ENCODE results near the gene GRIK4.

Gene GRIK4

DNA sequence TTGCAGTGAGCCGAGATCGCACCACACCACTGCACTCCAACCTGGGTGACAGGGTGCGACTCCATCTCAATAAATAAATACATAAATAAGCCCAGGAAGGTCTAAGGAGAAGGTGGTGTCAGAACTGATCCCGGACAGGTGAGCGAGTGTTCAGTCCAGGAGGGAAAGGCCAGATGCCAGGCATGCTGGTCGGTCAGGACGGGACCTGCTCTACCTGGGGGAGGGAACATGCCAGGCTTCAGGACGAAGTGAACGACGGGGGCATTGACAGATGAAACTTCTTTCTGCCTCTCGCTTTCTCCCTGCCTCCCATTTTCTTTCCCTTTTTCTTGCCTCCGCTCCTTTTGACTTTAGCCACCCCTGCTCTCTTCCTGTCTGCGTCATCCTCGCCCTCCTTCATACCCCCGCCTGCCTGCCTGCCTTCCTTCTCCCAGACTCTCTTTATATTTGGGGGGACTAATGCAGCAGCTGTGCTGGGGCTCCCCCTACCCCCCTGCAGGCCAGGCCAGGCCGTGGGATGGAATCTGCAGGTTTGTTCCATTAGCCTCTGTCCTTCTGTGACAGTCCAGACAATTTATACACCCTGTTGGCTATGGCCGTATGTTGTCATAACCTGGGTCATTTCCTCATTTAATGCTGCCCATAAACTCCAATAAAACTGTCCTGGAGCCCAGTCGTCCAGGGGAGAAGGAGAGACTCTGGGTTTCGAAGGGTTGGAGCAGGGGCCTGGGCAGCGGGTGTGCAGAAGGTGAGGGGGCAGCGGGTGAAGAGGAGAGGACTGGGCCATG, 303.2 kb downstream of the GRIK4 start:
- Histone ChIP-seq H3K4me1 (ENCODE audit: insufficient read depth, insufficient read length) (peaks cover 3% of the 10 kb centered on the region), H3K9me3 (ENCODE audit: insufficient read depth, low read length) (no peaks in the 10 kb centered on the region), H3K9ac (ENCODE audit: insufficient read length, low read depth) (no peak overlapping the region), H3K27me3 (ENCODE audit: insufficient read depth, insufficient read length) (no peaks in the 10 kb centered on the region), H3K4me3 (ENCODE audit: insufficient read length, low read depth) (no peak overlapping the region), H3K36me3 (ENCODE audit: insufficient read depth, insufficient read length, low read length) (no peaks in the 10 kb centered on the region)
- TF ChIP-seq SUZ12 (IDR thresholded peaks at IDR 0.05; ENCODE audit: extremely low read depth, insufficient read depth, insufficient read length) (no peak), ZNF274 (IDR thresholded peaks at IDR 0.05; ENCODE audit: low read depth, low read length) (no peak), YY1 (IDR thresholded peaks at IDR 0.05; ENCODE audit: insufficient read depth, insufficient read length) (no peak)
- no peak for DNase-seq (ENCODE audit: low read depth, low spot score)

DNA sequence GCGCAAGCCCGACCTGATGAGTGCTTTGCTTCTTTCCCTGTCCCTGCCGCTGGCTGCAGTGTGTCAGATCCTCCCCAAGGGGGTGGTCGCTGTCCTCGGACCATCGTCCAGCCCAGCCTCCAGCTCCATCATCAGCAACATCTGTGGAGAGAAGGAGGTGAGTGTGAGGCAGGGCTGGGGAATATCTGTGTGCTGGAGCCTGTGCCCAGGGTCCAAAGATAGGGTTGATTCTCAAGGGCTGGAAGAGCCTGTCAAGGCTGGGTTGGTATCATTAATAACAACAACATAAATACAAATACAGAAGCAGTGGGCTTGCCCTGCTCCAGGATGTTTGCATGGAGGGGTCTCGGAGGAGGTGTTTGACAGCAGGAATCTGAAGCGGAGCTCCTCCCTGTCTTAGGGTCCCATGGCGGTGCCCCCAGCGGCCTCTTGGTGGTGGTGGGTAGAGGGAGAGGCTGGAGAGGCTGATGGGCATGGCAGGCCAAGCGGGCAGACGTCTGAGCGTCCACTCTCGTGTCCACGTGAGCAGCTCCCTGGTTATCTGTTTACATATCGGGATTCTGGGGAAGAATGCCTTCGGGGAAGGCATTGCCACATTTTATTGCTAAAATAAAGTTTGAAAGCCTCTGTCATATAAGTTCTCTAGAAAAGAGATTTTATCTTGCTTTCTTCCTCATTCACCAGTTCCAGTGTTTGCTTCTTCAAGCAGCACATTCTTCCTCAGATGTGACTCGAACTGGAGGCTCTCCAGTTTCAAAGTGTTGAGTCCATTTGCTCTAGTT, 304.0 kb downstream of the GRIK4 start:
- Histone ChIP-seq H3K4me1 (ENCODE audit: insufficient read depth, insufficient read length) (peaks cover 3% of the 10 kb centered on the region), H3K9me3 (ENCODE audit: insufficient read depth, low read length) (no peaks in the 10 kb centered on the region), H3K4me3 (ENCODE audit: insufficient read length, low read depth) (no peak overlapping the region), H3K36me3 (ENCODE audit: insufficient read depth, insufficient read length, low read length) (no peaks in the 10 kb centered on the region), H3K27me3 (ENCODE audit: insufficient read depth, insufficient read length) (no peaks in the 10 kb centered on the region), H3K9ac (ENCODE audit: insufficient read length, low read depth) (no peak overlapping the region)
- no peak for DNase-seq (ENCODE audit: low read depth, low spot score)
- TF ChIP-seq YY1 (IDR thresholded peaks at IDR 0.05; ENCODE audit: insufficient read depth, insufficient read length) (no peak), ZNF274 (IDR thresholded peaks at IDR 0.05; ENCODE audit: low read depth, low read length) (no peak), SUZ12 (IDR thresholded peaks at IDR 0.05; ENCODE audit: extremely low read depth, insufficient read depth, insufficient read length) (no peak)

DNA sequence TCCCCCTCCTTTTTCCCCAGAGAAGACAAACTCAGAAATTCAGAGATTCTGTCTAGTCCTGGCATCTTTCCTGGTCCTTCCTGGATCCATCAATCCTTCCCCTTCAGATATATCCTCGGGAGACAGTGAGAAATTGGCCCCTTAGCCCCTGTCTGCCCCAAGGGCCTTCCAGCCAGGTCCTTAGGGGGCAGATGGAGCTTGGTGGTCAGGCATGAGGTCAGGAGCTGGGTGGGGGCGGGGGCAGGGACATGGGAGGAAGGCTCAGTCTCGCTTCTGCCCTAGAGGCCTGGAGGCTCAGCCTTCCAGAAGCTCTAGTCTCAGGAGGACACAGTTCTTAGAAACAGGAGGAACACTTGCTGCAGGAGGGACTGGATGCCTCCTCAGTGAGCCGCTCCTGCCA, 304.6 kb downstream of the GRIK4 start:
- no peaks in the 10 kb centered on the region for H3K36me3 ChIP-seq (ENCODE audit: insufficient read depth, insufficient read length, low read length)
- no peaks in the 10 kb centered on the region for H3K27me3 ChIP-seq (ENCODE audit: insufficient read depth, insufficient read length)
- no peak overlapping the region for H3K9ac ChIP-seq (ENCODE audit: insufficient read length, low read depth)
- H3K9me3 ChIP-seq (ENCODE audit: insufficient read depth, low read length) = no peaks in the 10 kb centered on the region
- no peak overlapping the region for H3K4me3 ChIP-seq (ENCODE audit: insufficient read length, low read depth)
- no peak for DNase-seq (ENCODE audit: low read depth, low spot score)
- H3K4me1 ChIP-seq (ENCODE audit: insufficient read depth, insufficient read length) = peaks cover 3% of the 10 kb centered on the region
- TF ChIP-seq YY1 (IDR thresholded peaks at IDR 0.05; ENCODE audit: insufficient read depth, insufficient read length) (no peak), SUZ12 (IDR thresholded peaks at IDR 0.05; ENCODE audit: extremely low read depth, insufficient read depth, insufficient read length) (no peak), ZNF274 (IDR thresholded peaks at IDR 0.05; ENCODE audit: low read depth, low read length) (no peak)

DNA sequence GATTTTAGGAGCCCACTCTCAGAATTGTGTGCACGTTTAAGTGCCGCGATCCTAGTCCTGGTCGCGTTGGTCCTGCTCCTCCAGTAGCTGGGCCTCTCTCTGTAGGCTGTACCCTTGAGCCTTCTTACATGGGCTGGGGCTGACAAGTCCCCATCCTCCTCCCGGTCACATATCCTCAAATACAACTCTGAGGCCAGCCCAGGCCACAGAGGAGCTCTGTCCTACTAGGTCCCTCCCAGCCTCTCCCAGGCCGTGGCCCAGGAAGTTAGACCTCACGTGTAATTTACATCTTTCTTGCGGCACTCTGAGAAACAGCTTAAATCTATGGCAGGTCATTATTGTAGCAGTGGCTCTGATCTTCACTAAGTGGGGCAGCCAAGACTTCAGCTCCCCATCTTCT, 305.2 kb downstream of the GRIK4 start:
- Histone ChIP-seq H3K4me3 (ENCODE audit: insufficient read length, low read depth) (no peak overlapping the region), H3K9me3 (ENCODE audit: insufficient read depth, low read length) (no peaks in the 10 kb centered on the region), H3K4me1 (ENCODE audit: insufficient read depth, insufficient read length) (peaks cover 3% of the 10 kb centered on the region), H3K36me3 (ENCODE audit: insufficient read depth, insufficient read length, low read length) (no peaks in the 10 kb centered on the region), H3K9ac (ENCODE audit: insufficient read length, low read depth) (no peak overlapping the region), H3K27me3 (ENCODE audit: insufficient read depth, insufficient read length) (no peaks in the 10 kb centered on the region)
- DNase-seq (ENCODE audit: low read depth, low spot score) = no peak
- TF ChIP-seq SUZ12 (IDR thresholded peaks at IDR 0.05; ENCODE audit: extremely low read depth, insufficient read depth, insufficient read length) (no peak), YY1 (IDR thresholded peaks at IDR 0.05; ENCODE audit: insufficient read depth, insufficient read length) (no peak), ZNF274 (IDR thresholded peaks at IDR 0.05; ENCODE audit: low read depth, low read length) (no peak)

DNA sequence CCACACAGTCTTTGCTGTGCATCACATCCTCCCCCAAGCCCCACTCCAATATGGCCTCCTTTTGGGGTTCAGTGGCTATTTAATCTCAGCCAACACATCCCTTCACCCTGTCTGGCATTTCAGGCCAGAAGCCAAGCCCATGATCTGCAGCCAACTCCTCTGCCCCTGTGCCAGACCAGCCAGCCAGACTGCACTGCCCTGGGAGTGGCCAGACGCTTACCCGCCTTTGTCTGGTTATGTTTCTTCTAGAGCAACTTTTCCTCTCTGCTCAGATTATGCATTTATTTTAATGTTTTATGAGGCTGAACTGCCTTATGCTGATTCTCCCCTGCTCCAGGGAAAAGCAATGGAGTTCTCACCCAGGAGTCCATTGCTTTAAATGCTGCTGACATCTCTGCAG, 305.6 kb downstream of the GRIK4 start:
- Histone ChIP-seq H3K36me3 (ENCODE audit: insufficient read depth, insufficient read length, low read length) (no peaks in the 10 kb centered on the region), H3K4me3 (ENCODE audit: insufficient read length, low read depth) (no peak overlapping the region), H3K27me3 (ENCODE audit: insufficient read depth, insufficient read length) (no peaks in the 10 kb centered on the region), H3K9ac (ENCODE audit: insufficient read length, low read depth) (no peak overlapping the region), H3K4me1 (ENCODE audit: insufficient read depth, insufficient read length) (peaks cover 3% of the 10 kb centered on the region), H3K9me3 (ENCODE audit: insufficient read depth, low read length) (no peaks in the 10 kb centered on the region)
- DNase-seq (ENCODE audit: low read depth, low spot score) = no peak
- TF ChIP-seq SUZ12 (IDR thresholded peaks at IDR 0.05; ENCODE audit: extremely low read depth, insufficient read depth, insufficient read length) (no peak), ZNF274 (IDR thresholded peaks at IDR 0.05; ENCODE audit: low read depth, low read length) (no peak), YY1 (IDR thresholded peaks at IDR 0.05; ENCODE audit: insufficient read depth, insufficient read length) (no peak)

DNA sequence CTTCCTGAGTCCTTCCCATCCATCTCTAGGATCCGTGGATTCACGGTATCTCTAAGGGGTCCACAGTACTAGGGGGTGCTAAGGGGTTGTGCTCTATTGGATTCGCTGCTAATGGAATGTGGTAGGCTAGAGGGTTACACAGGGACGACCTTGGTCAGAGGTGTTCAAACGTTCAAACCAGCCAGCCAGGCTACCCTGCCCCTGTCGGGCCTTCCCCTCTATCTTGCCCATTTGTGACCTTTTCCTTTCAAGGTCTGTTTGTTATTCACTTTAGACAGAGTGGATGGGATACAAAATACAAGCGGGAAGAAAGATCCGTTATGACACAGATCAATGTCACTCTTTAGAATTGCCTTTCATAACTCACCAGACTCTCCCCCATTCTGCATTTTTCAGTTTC, 306.5 kb downstream of the GRIK4 start:
- H3K9ac ChIP-seq (ENCODE audit: insufficient read length, low read depth) = no peak overlapping the region
- H3K4me3 ChIP-seq (ENCODE audit: insufficient read length, low read depth) = no peak overlapping the region
- H3K27me3 ChIP-seq (ENCODE audit: insufficient read depth, insufficient read length) = no peaks in the 10 kb centered on the region
- TF ChIP-seq SUZ12 (IDR thresholded peaks at IDR 0.05; ENCODE audit: extremely low read depth, insufficient read depth, insufficient read length) (no peak), ZNF274 (IDR thresholded peaks at IDR 0.05; ENCODE audit: low read depth, low read length) (no peak), YY1 (IDR thresholded peaks at IDR 0.05; ENCODE audit: insufficient read depth, insufficient read length) (no peak)
- H3K9me3 ChIP-seq (ENCODE audit: insufficient read depth, low read length) = no peaks in the 10 kb centered on the region
- DNase-seq (ENCODE audit: low read depth, low spot score) = no peak
- H3K4me1 ChIP-seq (ENCODE audit: insufficient read depth, insufficient read length) = peaks cover 3% of the 10 kb centered on the region
- no peaks in the 10 kb centered on the region for H3K36me3 ChIP-seq (ENCODE audit: insufficient read depth, insufficient read length, low read length)

DNA sequence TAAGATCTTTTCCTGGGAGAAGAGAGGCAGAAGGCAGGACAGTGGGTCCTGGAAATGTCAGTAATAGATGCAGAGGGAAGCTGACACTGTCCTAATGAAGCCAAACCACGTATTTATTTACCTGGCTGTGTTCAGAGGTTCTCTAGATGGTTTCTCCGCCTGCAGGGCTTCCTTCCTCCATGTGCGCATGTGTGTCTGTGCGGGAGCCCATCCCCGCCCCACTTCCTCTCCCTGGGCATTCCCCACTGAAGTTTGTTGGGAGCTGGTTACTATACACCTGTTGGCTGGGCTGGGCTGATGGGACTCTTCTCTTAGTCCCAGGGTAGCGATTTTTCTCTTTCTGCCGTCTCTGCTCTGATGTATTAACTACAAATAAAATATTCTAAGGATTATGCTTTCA, 307.5 kb downstream of the GRIK4 start:
- Histone ChIP-seq H3K9me3 (ENCODE audit: insufficient read depth, low read length) (no peaks in the 10 kb centered on the region), H3K27me3 (ENCODE audit: insufficient read depth, insufficient read length) (no peaks in the 10 kb centered on the region), H3K4me3 (ENCODE audit: insufficient read length, low read depth) (no peak overlapping the region), H3K36me3 (ENCODE audit: insufficient read depth, insufficient read length, low read length) (no peaks in the 10 kb centered on the region), H3K4me1 (ENCODE audit: insufficient read depth, insufficient read length) (peaks cover 3% of the 10 kb centered on the region), H3K9ac (ENCODE audit: insufficient read length, low read depth) (no peak overlapping the region)
- DNase-seq (ENCODE audit: low read depth, low spot score) = no peak
- TF ChIP-seq ZNF274 (IDR thresholded peaks at IDR 0.05; ENCODE audit: low read depth, low read length) (no peak), SUZ12 (IDR thresholded peaks at IDR 0.05; ENCODE audit: extremely low read depth, insufficient read depth, insufficient read length) (no peak), YY1 (IDR thresholded peaks at IDR 0.05; ENCODE audit: insufficient read depth, insufficient read length) (no peak)

All from NT2/D1 (cell line).